HG03354 (cell line): ENCODE results near the gene MS4A18.
A peak's percentile ranks its signal among the peaks of the same experiment; 100 is the strongest.

Source experiments
- ATAC-seq: cut with Tn5 transposase; IDR thresholded peaks from one replicate; pipeline ENCODE4 v1.9.1; 2021; ENCODE audit warnings: mild to moderate bottlenecking; ENCODE audit not compliant: unreplicated experiment, poor library complexity, severe bottlenecking

MS4A18 gene

GRCh38 chr11:60763692-60764369 lies 39.3 kb downstream of the MS4A18 start:
- no peak for ATAC-seq

GRCh38 chr11:60764879-60765278 lies 40.4 kb downstream of the MS4A18 start:
- peak; percentile 49 for ATAC-seq

- no peak for ATAC-seq
Measured at GRCh38 chr11:60765355-60765754, 40.8 kb downstream of the MS4A18 start.

GRCh38 chr11:60766547-60766946 lies 42.0 kb downstream of the MS4A18 start:
- ATAC-seq: no peak

- ATAC-seq: no peak
Measured at GRCh38 chr11:60767388-60767811, 42.9 kb downstream of the MS4A18 start.

GRCh38 chr11:60768202-60768601 lies 43.7 kb downstream of the MS4A18 start:
- ATAC-seq: no peak

- no peak for ATAC-seq
Measured at GRCh38 chr11:60769273-60769672, 44.8 kb downstream of the MS4A18 start.

- no peak for ATAC-seq
Measured at GRCh38 chr11:60769811-60770210, 45.3 kb downstream of the MS4A18 start.

- ATAC-seq: no peak
Measured at GRCh38 chr11:60771146-60771545, 46.6 kb downstream of the MS4A18 start.

GRCh38 chr11:60771879-60772525 lies 47.5 kb downstream of the MS4A18 start:
- no peak for ATAC-seq

- ATAC-seq: no peak
Measured at GRCh38 chr11:60772666-60773065, 48.1 kb downstream of the MS4A18 start.

GRCh38 chr11:60774726-60775125 lies 50.2 kb downstream of the MS4A18 start:
- no peak for ATAC-seq

GRCh38 chr11:60775420-60775961 lies 51.0 kb downstream of the MS4A18 start:
- peak; percentile 84 for ATAC-seq

GRCh38 chr11:60776167-60776566 lies 51.6 kb downstream of the MS4A18 start:
- no peak for ATAC-seq

- ATAC-seq: no peak
Measured at GRCh38 chr11:60777106-60777505, 52.6 kb downstream of the MS4A18 start.

- no peak for ATAC-seq
Measured at GRCh38 chr11:60777572-60777971, 53.1 kb downstream of the MS4A18 start.

GRCh38 chr11:60780065-60780464 lies 55.5 kb downstream of the MS4A18 start:
- no peak for ATAC-seq

- no peak for ATAC-seq
Measured at GRCh38 chr11:60780774-60781173, 56.3 kb downstream of the MS4A18 start.

GRCh38 chr11:60781286-60781980 lies 56.9 kb downstream of the MS4A18 start:
- no peak for ATAC-seq

- no peak for ATAC-seq
Measured at GRCh38 chr11:60781981-60782316, 57.4 kb downstream of the MS4A18 start.
